GM12878 (cell line): ENCODE results near the gene DCBLD1. TPM values are rescaled to one million over a fixed set of nuclear protein-coding genes. Genes with fewer than 3 reads are reported as not detected.

ENCODE experiments used
- ATAC-seq: fragments of 200-7000 bp; cut with Tn5 transposase; 3 replicates; pipeline ENCODE4 v1.9.1; 2020; ENCODE audit warnings: mild to moderate bottlenecking, moderate library complexity
- BruUV-seq: library from RNA; stranded (reverse); fragments of 400-500 nt; replicated peaks from 2 replicates; lab custom pipeline; 2021; lab: Mats Ljungman, UMichigan
- CTCF ChIA-PET: fragments of 300-600 bp; sonication (Branson Sonifier 250); formaldehyde crosslinking; extraction: SDS; loops from one replicate; lab custom pipeline; 2021; ENCODE audit warnings: inconsistent platforms; lab: Yijun Ruan, JAX
- POLR2A ChIA-PET: fragments of 350-600 bp; formaldehyde crosslinking; extraction: SDS; loops from one replicate; lab custom pipeline; 2021; ENCODE audit warnings: inconsistent platforms; lab: Charles Lee
- RAD21 ChIA-PET: fragments of 300-600 bp; sonication (Branson Sonifier 250); formaldehyde crosslinking; loops from one replicate; lab custom pipeline; 2023; ENCODE audit warnings: antibody characterized with exemption; ENCODE audit not compliant: unreplicated experiment; lab: Charles Lee
- SMC1A ChIA-PET: fragments of 300-600 bp; sonication (Branson Sonifier 250); formaldehyde crosslinking; loops from one replicate; lab custom pipeline; 2023; ENCODE audit not compliant: unreplicated experiment, uncharacterized antibody; lab: Charles Lee
- DNase-seq: peaks from one replicate; pipeline ENCODE4 v3.0.0-alpha.2; 2011; ENCODE audit warnings: low read depth, low spot score
- FAIRE-seq: peaks from 3 replicates; lab custom pipeline; 2011; peaks lifted over from hg19 to GRCh38; lab: Jason Lieb, UNC
- H2AFZ ChIP-seq: 2 replicates; pipeline ENCODE4 v1.6.0; 2011; ENCODE audit warnings: low read depth, low read length, control low read depth; ENCODE audit not compliant: control insufficient read depth
- H3K27ac ChIP-seq: 2 replicates; pipeline ENCODE4 v1.5.1; 2011; ENCODE audit warnings: control low read depth; ENCODE audit not compliant: control insufficient read depth, insufficient read depth
- H3K27me3 ChIP-seq, 2 experiments: replicated peaks in 1 of 2; 2 replicates each; pipeline versions ENCODE4 v1.6.0 to v1.6.1; 2011; ENCODE audit warnings: low read length in 1 of 2; ENCODE audit not compliant: control insufficient read depth in 2 of 2, insufficient read depth in 2 of 2
- H3K36me3 ChIP-seq, 2 experiments: 2 replicates each; pipeline ENCODE4 v1.5.1; 2011; ENCODE audit warnings: low read length in 1 of 2; ENCODE audit not compliant: control insufficient read depth in 2 of 2, insufficient read depth in 2 of 2
- H3K4me1 ChIP-seq: 2 replicates; pipeline ENCODE4 v1.6.1; 2011; ENCODE audit warnings: mild to moderate bottlenecking, low read length, moderate library complexity, mixed read lengths; ENCODE audit not compliant: control insufficient read depth, insufficient read depth
- H3K4me2 ChIP-seq: 2 replicates; pipeline ENCODE4 v1.6.0; 2011; ENCODE audit warnings: control low read depth; ENCODE audit not compliant: control insufficient read depth, insufficient read depth
- H3K4me3 ChIP-seq: fragments of 200-600 bp; sonication (generic); 2 replicates; pipeline ENCODE4 v1.5.1; 2016
- H3K79me2 ChIP-seq: 2 replicates; pipeline ENCODE4 v1.6.0; 2011; ENCODE audit warnings: low read length; ENCODE audit not compliant: control insufficient read depth, insufficient read depth
- H3K9ac ChIP-seq: 2 replicates; pipeline ENCODE4 v1.8.0; 2011; ENCODE audit warnings: low read length, control low read depth, mixed read lengths; ENCODE audit not compliant: control insufficient read depth, insufficient read depth
- H3K9me3 ChIP-seq: replicated peaks from 3 replicates; pipeline ENCODE4 v1.5.1; 2011; ENCODE audit warnings: mild to moderate bottlenecking, low read length; ENCODE audit not compliant: control insufficient read depth, insufficient read depth
- H4K20me1 ChIP-seq: 2 replicates; pipeline ENCODE4 v1.6.0; 2011; ENCODE audit not compliant: control insufficient read depth, insufficient read depth
- CEBPB ChIP-seq, 2 experiments: fragments of 150-350 bp in 1 of 2; IDR thresholded peaks; 2 replicates each; pipeline ENCODE4 v1.6.1; 2012 to 2014; ENCODE audit warnings: low read depth in 2 of 2, low read length in 2 of 2, borderline replicate concordance in 1 of 2, inconsistent platforms in 1 of 2
- CHD4 ChIP-seq: fragments of 200-600 bp; sonication (generic); IDR thresholded peaks from 2 replicates; pipeline ENCODE4 v1.6.1; 2016; ENCODE audit warnings: mild to moderate bottlenecking
- CREB1 ChIP-seq: IDR thresholded peaks from 2 replicates; pipeline ENCODE4 v1.6.1; 2012; ENCODE audit warnings: low read depth, mild to moderate bottlenecking, inconsistent platforms
- EGR1 ChIP-seq, 2 experiments: IDR thresholded peaks; 1 replicate in 1 of 2; 2 replicates in 1 of 2; pipeline ENCODE4 v1.6.1; 2011 to 2012; ENCODE audit warnings: low read depth in 2 of 2, low read length in 2 of 2, borderline replicate concordance in 1 of 2, mild to moderate bottlenecking in 1 of 2, moderate library complexity in 1 of 2
- NBN ChIP-seq: fragments of 450-650 bp; IDR thresholded peaks from 2 replicates; pipeline ENCODE4 v1.6.1; 2016
- NFXL1 ChIP-seq: fragments of 450-650 bp; IDR thresholded peaks from 2 replicates; pipeline ENCODE4 v1.6.1; 2017; ENCODE audit warnings: antibody characterized with exemption, mild to moderate bottlenecking, borderline replicate concordance
- PML ChIP-seq: IDR thresholded peaks from 2 replicates; pipeline ENCODE4 v1.6.1; 2012; ENCODE audit warnings: low read length, inconsistent platforms
- POLR2A ChIP-seq: IDR thresholded peaks from 2 replicates; pipeline ENCODE4 v1.6.1; 2011; ENCODE audit warnings: low read depth, mild to moderate bottlenecking, low read length
- RAD21 ChIP-seq: IDR thresholded peaks from 2 replicates; pipeline ENCODE4 v1.6.1; 2011; ENCODE audit warnings: mild to moderate bottlenecking, low read depth, low read length, moderate library complexity; ENCODE audit not compliant: insufficient read depth
- SMAD1 ChIP-seq: fragments of 450-650 bp; IDR thresholded peaks from 2 replicates; pipeline ENCODE4 v1.6.1; 2018; ENCODE audit warnings: mild to moderate bottlenecking, low read depth; ENCODE audit not compliant: partially characterized antibody
- SREBF2 ChIP-seq: IDR thresholded peaks from 2 replicates; pipeline ENCODE4 v1.6.1; 2012; ENCODE audit warnings: mild to moderate bottlenecking, low read length
- ZSCAN29 ChIP-seq: fragments of 450-650 bp; IDR thresholded peaks from 2 replicates; pipeline ENCODE4 v1.6.1; 2017; ENCODE audit warnings: mild to moderate bottlenecking, moderate library complexity
- WGBS: methylation state at CpG from one replicate; pipeline ENCODE4 v1.1.6; 2016; ENCODE audit warnings: low lambda C conversion rate; ENCODE audit not compliant: insufficient replicate concordance, insufficient coverage; ENCODE audit errors: missing lambda C conversion rate; 5-methylcytosine and 5-hydroxymethylcytosine counted together
- in situ Hi-C: fragments of 300-500 bp; cut with MboI; formaldehyde crosslinking; loops from 9 replicates; pipeline ENCODE4 v1.14.3; 2018; ENCODE audit warnings: mixed read lengths
- intact Hi-C: fragments of 100-400 bp; cut with micrococcal nuclease; formaldehyde crosslinking; loops from one replicate; pipeline ENCODE4 v1.14.2; 2022; ENCODE audit not compliant: unreplicated experiment
- polyA plus RNA-seq, 11 experiments: library from polyadenylated mRNA; depleted of rRNA in 4 of 11; unstranded in 6 of 11; stranded (reverse) in 5 of 11; fragments of >200 nt; fragmentation: Nextera tagmentation in 4 of 11; fragmentation: Illumina TruSeq in 1 of 11; extraction: Ambion mirVana in 4 of 11; extraction: Trizol in 1 of 11; gene quantifications; 1 replicate in 1 of 11; 2 replicates in 10 of 11; pipeline versions ENCODE4 v1.2.1 to v1.2.3, GENCODE V29; 2011 to 2016; ENCODE audit warnings: inconsistent platforms in 2 of 11, missing spikeins in 2 of 11, low read depth in 1 of 11
- total RNA-seq, 4 experiments: library from RNA; depleted of rRNA in 3 of 4; stranded (reverse); fragments of >200 nt in 3 of 4; fragmentation: Illumina TruSeq in 1 of 4; extraction: Trizol in 1 of 4; gene quantifications; 2 replicates each; pipeline versions ENCODE4 v1.2.1 to v1.2.3, GENCODE V29; 2013 to 2021
- TF ChIP-seq, protein P1 (sequence below): fragments of 450-650 bp; IDR thresholded peaks from 2 replicates; pipeline ENCODE4 v1.6.1; 2018; ENCODE audit warnings: borderline replicate concordance, mild to moderate bottlenecking; ENCODE audit not compliant: partially characterized antibody

The DCBLD1 gene
- total and polyA plus RNA-seq, 10 of the 15 experiments (the other 5 are each of a cell fraction or from before 2014, with no cell fraction given) = 0.92 to 9.2 (median 8.3) TPM

DNA sequence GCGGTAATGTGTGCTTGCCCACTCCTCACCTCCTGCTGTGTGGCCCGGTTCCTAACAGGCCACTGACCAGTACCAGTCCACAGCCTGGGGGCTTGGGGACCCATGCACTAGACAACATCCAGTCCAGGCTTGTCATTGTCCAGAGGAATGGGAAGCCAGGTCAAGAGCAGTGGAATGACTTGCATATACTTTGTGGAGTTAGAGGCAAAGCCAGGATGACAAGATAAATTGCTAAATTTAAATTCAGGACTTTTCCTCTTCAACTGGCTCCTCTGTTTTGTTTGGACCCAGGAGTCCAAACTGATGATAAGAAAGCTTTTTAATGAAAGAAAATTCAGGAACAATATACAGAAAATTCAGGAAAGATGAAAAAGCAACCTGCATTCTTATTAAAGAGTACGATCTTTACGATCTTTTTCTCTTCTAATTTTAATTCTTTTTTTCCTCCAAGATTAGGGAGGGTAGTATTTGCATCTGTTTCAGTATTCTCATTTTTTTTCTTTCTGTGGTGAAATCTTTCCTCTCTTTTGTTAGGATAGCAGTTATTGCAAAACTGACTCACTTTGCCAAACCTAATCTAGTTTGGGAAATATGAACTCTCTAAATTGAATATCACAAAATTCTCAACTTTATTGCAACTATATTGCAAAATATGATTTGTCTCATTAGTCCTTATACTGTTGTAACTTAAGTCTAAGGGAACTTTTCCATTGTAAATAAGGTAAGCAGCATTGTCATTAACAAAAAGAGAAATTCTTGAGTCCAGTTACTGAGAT, 48.2 kb downstream of the DCBLD1 start (continued):
- no peak for TF ChIP-seq CHD4
- TF ChIP-seq POLR2A = no peak
- no peak for TF ChIP-seq NFXL1
- TF ChIP-seq PML = no peak

DNA sequence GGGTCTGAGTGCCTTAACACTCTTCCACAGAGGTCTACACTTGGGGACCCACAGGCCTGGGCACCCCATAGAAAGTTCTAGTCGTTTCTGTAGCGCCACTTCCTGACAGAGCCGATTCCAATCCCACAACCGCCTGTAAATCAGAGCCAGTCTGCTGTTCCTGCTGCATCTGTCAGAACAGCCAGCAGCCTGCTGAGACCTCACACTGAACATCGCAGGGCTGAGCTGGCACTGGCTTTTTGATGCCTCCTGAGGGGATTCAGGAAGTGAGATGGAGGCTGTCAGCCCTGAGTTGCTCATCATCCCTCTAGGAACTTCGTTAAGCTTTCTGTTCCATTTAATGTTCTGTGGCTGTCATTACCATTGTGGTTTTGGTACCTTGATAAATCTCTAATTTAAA, 48.9 kb downstream of the DCBLD1 start:
- Histone ChIP-seq H3K27me3 (no peaks in the 10 kb centered on the region), H2AFZ (peak overlapping the region; percentile 45), H3K36me3 (no peaks in the 10 kb centered on the region), H3K4me3 (no peak overlapping the region), H3K4me1 (no peaks in the 10 kb centered on the region), H3K9me3 (no peaks in the 10 kb centered on the region), H3K27ac (no peak overlapping the region), H3K9ac (no peak overlapping the region), H4K20me1 (no peaks in the 10 kb centered on the region), H3K79me2 (no peaks in the 10 kb centered on the region), H3K4me2 (no peak overlapping the region)
- intact Hi-C loops (no loop called here), in situ Hi-C loops (no loop called here)
- 50% methylated on average over 6 of the region's 6 CpGs for WGBS
- DNase-seq (no peak), ATAC-seq (no peak), FAIRE-seq (no peak)
- TF ChIP-seq SMAD1 (no peak), CREB1 (no peak), NBN (no peak), RAD21 (no peak), EGR1 (IDR thresholded peaks at IDR 0.05; ENCODE audit: borderline replicate concordance in 1 of 2, low read depth in 2 of 2, low read length in 2 of 2) (no peak), CEBPB (IDR thresholded peaks at IDR 0.05; ENCODE audit: borderline replicate concordance in 1 of 2, low read depth in 2 of 2, low read length in 2 of 2) (no peak), ZSCAN29 (no peak), SREBF2 (no peak)
- TF ChIP-seq, protein P1, sequence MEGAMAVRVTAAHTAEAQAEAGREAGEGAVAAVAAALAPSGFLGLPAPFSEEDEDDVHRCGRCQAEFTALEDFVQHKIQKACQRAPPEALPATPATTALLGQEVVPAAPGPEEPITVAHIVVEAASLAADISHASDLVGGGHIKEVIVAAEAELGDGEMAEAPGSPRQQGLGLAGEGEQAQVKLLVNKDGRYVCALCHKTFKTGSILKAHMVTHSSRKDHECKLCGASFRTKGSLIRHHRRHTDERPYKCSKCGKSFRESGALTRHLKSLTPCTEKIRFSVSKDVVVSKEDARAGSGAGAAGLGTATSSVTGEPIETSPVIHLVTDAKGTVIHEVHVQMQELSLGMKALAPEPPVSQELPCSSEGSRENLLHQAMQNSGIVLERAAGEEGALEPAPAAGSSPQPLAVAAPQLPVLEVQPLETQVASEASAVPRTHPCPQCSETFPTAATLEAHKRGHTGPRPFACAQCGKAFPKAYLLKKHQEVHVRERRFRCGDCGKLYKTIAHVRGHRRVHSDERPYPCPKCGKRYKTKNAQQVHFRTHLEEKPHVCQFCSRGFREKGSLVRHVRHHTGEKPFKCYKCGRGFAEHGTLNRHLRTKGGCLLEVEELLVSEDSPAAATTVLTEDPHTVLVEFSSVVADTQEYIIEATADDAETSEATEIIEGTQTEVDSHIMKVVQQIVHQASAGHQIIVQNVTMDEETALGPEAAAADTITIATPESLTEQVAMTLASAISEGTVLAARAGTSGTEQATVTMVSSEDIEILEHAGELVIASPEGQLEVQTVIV = no peak
- ChIA-PET CTCF (interaction anchor here (1.2 to 1.4 kb wide), 2 partner anchors 25 to 46 kb away, joined by 3 to 6 read pairs; no protein-coding TSS in a partner anchor), SMC1A (interaction anchor here (1.0 to 1.2 kb wide), 3 partner anchors 22 to 54 kb away, joined by 3 read pairs; no protein-coding TSS in a partner anchor), POLR2A (no interaction called here), RAD21 (no interaction called here)
- no TSS peak for BruUV-seq
